ENCODE results near the gene IFT57. TPM values are rescaled to one million over a fixed set of nuclear protein-coding genes. Genes with fewer than 3 reads are reported as not detected.

IFT57 gene
- total and polyA plus RNA-seq, 2 of the 8 experiments (the other 6 are each of a cell fraction or from before 2014, with no cell fraction given) = 15.1 to 27.8 TPM

- ChIA-PET CTCF (ENCODE audit: partially characterized antibody) (interaction anchor here (0.6 to 2.3 kb wide), 9 partner anchors 9 to 748 kb away, joined by 3 to 13 read pairs (median 4); no protein-coding TSS in a partner anchor), POLR2A (ENCODE audit: partially characterized antibody) (no interaction called here)
- Histone ChIP-seq H3K27me3 (replicated peaks in 1 of 4; ENCODE audit: control insufficient read depth in 3 of 4, extremely low read depth in 1 of 4, insufficient read depth in 3 of 4, low read length in 3 of 4) (no peaks in the 10 kb centered on the region), H2BK12ac (ENCODE audit: low read depth, low read length) (no peak overlapping the region), H3K9ac (replicated peaks in 1 of 4; ENCODE audit: extremely low read depth in 1 of 4, low read depth in 3 of 4, low read length in 3 of 4) (no peak overlapping the region), H4K91ac (replicated peaks; ENCODE audit: insufficient read length, low read length) (no peak overlapping the region), H3K18ac (ENCODE audit: extremely low read depth, low read length) (no peak overlapping the region), H2AK5ac (ENCODE audit: low read depth, low read length) (no peak overlapping the region), H3K27ac (ENCODE audit: low read depth, low read length) (no peak overlapping the region), H2AFZ (ENCODE audit: low read length) (no peak overlapping the region), H3K4me2 (ENCODE audit: insufficient read depth in 1 of 2, low read depth in 2 of 2, low read length in 2 of 2) (no peak overlapping the region), H2BK15ac (ENCODE audit: low read length) (no peak overlapping the region), H3K79me1 (ENCODE audit: low read depth, low read length) (no peaks in the 10 kb centered on the region), H3K4me3 (ENCODE audit: extremely low read depth in 1 of 4, insufficient read depth in 2 of 4, low read depth in 3 of 4, low read length in 4 of 4) (no peak overlapping the region), H4K20me1 (replicated peaks in 1 of 2; ENCODE audit: control insufficient read depth in 1 of 2, insufficient read depth in 2 of 2, low read length in 2 of 2) (no peaks in the 10 kb centered on the region), H4K5ac (ENCODE audit: insufficient read length, low read depth, low read length) (no peak overlapping the region), H3K9me3 (ENCODE audit: insufficient read depth in 2 of 2, low read depth in 1 of 2, low read length in 1 of 2) (no peaks in the 10 kb centered on the region), H3K14ac (ENCODE audit: insufficient read length) (no peak overlapping the region), H3K4me1 (replicated peaks in 1 of 4; ENCODE audit: control insufficient read depth in 3 of 4, insufficient read depth in 4 of 4, low read length in 3 of 4) (peaks cover 0 to 4% (median 0%) of the 10 kb centered on the region in 4 experiments; a peak in 1 of 7 replicates), H3K36me3 (ENCODE audit: control insufficient read depth in 2 of 4, insufficient read depth in 4 of 4, low read length in 3 of 4) (no peaks in the 10 kb centered on the region), H3K4ac (replicated peaks; ENCODE audit: insufficient read length, low read depth, low read length) (no peak overlapping the region), H3K23me2 (ENCODE audit: low read depth, low read length) (no peaks in the 10 kb centered on the region), H3K79me2 (ENCODE audit: control insufficient read depth in 1 of 2, insufficient read depth in 2 of 2, low read length in 2 of 2) (no peaks in the 10 kb centered on the region), H2BK120ac (replicated peaks; ENCODE audit: low read depth, low read length) (no peak overlapping the region), H3K23ac (ENCODE audit: insufficient read length) (no peak overlapping the region), H4K8ac (ENCODE audit: extremely low read depth, insufficient read depth, low read length) (no peak overlapping the region), H3K56ac (replicated peaks; ENCODE audit: insufficient read length, low read depth, low read length) (no peak overlapping the region), H2BK5ac (ENCODE audit: low read depth, low read length) (no peak overlapping the region), H2BK20ac (ENCODE audit: low read length) (no peak overlapping the region)
- 74% methylated on average over 2 of the region's 2 CpGs; no CpG with 5 or more reads in 1 of the 2 experiments for WGBS, 2 experiments (ENCODE audit: extremely low coverage in 1 of 2, insufficient coverage in 1 of 2, insufficient read length in 1 of 2, insufficient replicate concordance in 2 of 2, low coverage in 1 of 2, low lambda C conversion rate in 2 of 2, missing lambda C conversion rate in 1 of 2)
- DNase-seq (ENCODE audit: low read depth in 1 of 2, low spot score in 2 of 2) (no peak), FAIRE-seq (no peak)
- no peak for TF ChIP-seq SUZ12 (IDR thresholded peaks at IDR 0.05; ENCODE audit: low read length)
Measured at GRCh38 chr3:108157273-108157672, 65.0 kb downstream of the IFT57 start.
